K562 (cell line): Measurements from ENCODE around the gene ERBB4. TPM values are rescaled to one million over a fixed set of nuclear protein-coding genes. Genes with fewer than 3 reads are reported as not detected.

ENCODE experiments used
- ATAC-seq: fragments of 200-7000 bp; cut with Tn5 transposase; 3 replicates; pipeline ENCODE4 v1.9.1; 2020; ENCODE audit warnings: moderate library complexity
- BruUV-seq: library from RNA; stranded (reverse); fragments of 400-500 nt; replicated peaks from 2 replicates; lab custom pipeline; 2021; lab: Mats Ljungman, UMichigan
- CTCF ChIA-PET: fragments of 300-600 bp; formaldehyde crosslinking; extraction: SDS; loops from one replicate; lab custom pipeline; 2021; ENCODE audit warnings: low intra/inter-chr PET ratio; lab: Yijun Ruan, JAX
- POLR2A ChIA-PET: fragments of 300-600, 350-650 bp; sonication (Branson Sonifier 250); formaldehyde crosslinking; extraction: SDS; loops from one replicate; lab custom pipeline; 2021; ENCODE audit warnings: antibody characterized with exemption, inconsistent platforms; lab: Yijun Ruan, JAX
- DNase-seq, 4 experiments: peaks; one replicate each; pipeline versions ENCODE4 v3.0.0 to v3.0.0-alpha.2; 2011 to 2018; ENCODE audit warnings: low spot score in 3 of 4, mixed read lengths in 3 of 4; ENCODE audit errors: extremely low read depth in 1 of 4
- FAIRE-seq: peaks from 2 replicates; lab custom pipeline; 2011; peaks lifted over from hg19 to GRCh38; lab: Jason Lieb, UNC
- H2AFZ ChIP-seq: 2 replicates; pipeline ENCODE4 v1.6.0; 2011; ENCODE audit warnings: low read depth, low read length, control low read depth, inconsistent platforms
- H3K27ac ChIP-seq: fragments of 200-600 bp; 3 replicates; pipeline ENCODE4 v1.8.0; 2011; ENCODE audit warnings: low read depth, mild to moderate bottlenecking, control low read depth, inconsistent platforms, low read length, moderate library complexity, mixed read lengths; ENCODE audit errors: extremely low read depth
- H3K27me3 ChIP-seq, 2 experiments: fragments of 300-600 bp in 1 of 2; 2 replicates in 1 of 2; 3 replicates in 1 of 2; pipeline versions ENCODE4 v1.6.0 to v1.8.0; 2011; ENCODE audit warnings: inconsistent platforms in 2 of 2, low read length in 2 of 2, mild to moderate bottlenecking in 1 of 2, mixed read lengths in 1 of 2, moderate library complexity in 1 of 2; ENCODE audit not compliant: control insufficient read depth in 2 of 2, insufficient read depth in 2 of 2
- H3K36me3 ChIP-seq: fragments of 300-600 bp; 3 replicates; pipeline ENCODE4 v1.8.0; 2011; ENCODE audit warnings: mild to moderate bottlenecking, low read length, inconsistent platforms; ENCODE audit not compliant: control insufficient read depth, insufficient read depth
- H3K4me1 ChIP-seq, 2 experiments: fragments of 200-600 bp in 1 of 2; replicated peaks in 1 of 2; 2 replicates in 1 of 2; 3 replicates in 1 of 2; pipeline versions ENCODE4 v1.5.1 to v1.8.0; 2011; ENCODE audit warnings: inconsistent platforms in 2 of 2, low read length in 2 of 2, mild to moderate bottlenecking in 1 of 2, mixed read lengths in 1 of 2, moderate library complexity in 1 of 2; ENCODE audit not compliant: control insufficient read depth in 2 of 2, insufficient read depth in 2 of 2
- H3K4me2 ChIP-seq: 2 replicates; pipeline ENCODE4 v1.6.1; 2011; ENCODE audit warnings: low read length, control low read depth, inconsistent platforms, mixed read lengths; ENCODE audit not compliant: insufficient read depth
- H3K4me3 ChIP-seq: fragments of 200-600 bp; sonication (generic), shearing (Covaris generic); 2 replicates; pipeline ENCODE4 v1.5.1; 2016; ENCODE audit warnings: control low read depth, inconsistent platforms
- H3K79me2 ChIP-seq: fragments of 200-600 bp; 3 replicates; pipeline ENCODE4 v1.8.0; 2011; ENCODE audit warnings: low read length, inconsistent platforms; ENCODE audit not compliant: control insufficient read depth, insufficient read depth
- H3K9ac ChIP-seq, 2 experiments: 2 replicates each; pipeline versions ENCODE4 v1.6.0 to v1.6.1; 2011; ENCODE audit warnings: low read depth in 2 of 2, low read length in 2 of 2, control low read depth in 1 of 2, inconsistent platforms in 1 of 2, mild to moderate bottlenecking in 1 of 2, mixed read lengths in 1 of 2; ENCODE audit not compliant: insufficient read depth in 1 of 2
- H3K9me1 ChIP-seq: one replicate; pipeline ENCODE4 v1.6.0; 2011; ENCODE audit warnings: inconsistent platforms, mild to moderate bottlenecking, low read length, moderate library complexity; ENCODE audit not compliant: control insufficient read depth, insufficient read depth
- H3K9me3 ChIP-seq: replicated peaks from 2 replicates; pipeline ENCODE4 v1.5.1; 2011; ENCODE audit warnings: low read depth, low read length, inconsistent platforms; ENCODE audit not compliant: control insufficient read depth, insufficient read depth
- H4K20me1 ChIP-seq: replicated peaks from 2 replicates; pipeline ENCODE4 v1.6.1; 2011; ENCODE audit warnings: low read length, inconsistent platforms, mixed read lengths; ENCODE audit not compliant: control insufficient read depth, insufficient read depth
- CAMTA2 ChIP-seq: fragments of 250-450 bp; sonication (Bioruptor Pico); conservative IDR thresholded peaks from 2 replicates; pipeline ENCODE4 v1.5.1; 2022
- CREBBP ChIP-seq: IDR thresholded peaks from one replicate; pipeline ENCODE4 v1.6.1; 2012; ENCODE audit warnings: low read depth, mild to moderate bottlenecking, control low read depth, inconsistent platforms, low read length
- ERF ChIP-seq: fragments of 450-650 bp; formaldehyde crosslinking; IDR thresholded peaks from 2 replicates; pipeline ENCODE4 v1.4.0; 2020; ENCODE audit warnings: mild to moderate bottlenecking, mixed read lengths
- GMEB1 ChIP-seq: fragments of 250-450 bp; sonication (Bioruptor Pico); IDR thresholded peaks from 2 replicates; pipeline ENCODE4 v1.4.0; 2020; ENCODE audit warnings: mild to moderate bottlenecking
- ILK ChIP-seq: fragments of 450-650 bp; IDR thresholded peaks from 2 replicates; pipeline ENCODE4 v1.6.1; 2016; ENCODE audit warnings: missing genetic modification characterization, low read depth, mild to moderate bottlenecking, missing compliant biosample characterization, moderate library complexity, borderline replicate concordance
- MCM3 ChIP-seq: fragments of 450-650 bp; IDR thresholded peaks from 2 replicates; pipeline ENCODE4 v1.6.1; 2016
- NRF1 ChIP-seq, 2 experiments: fragments of 450-650 bp; IDR thresholded peaks in 1 of 2; conservative IDR thresholded peaks in 1 of 2; 2 replicates each; pipeline ENCODE4 v1.6.1; 2014; ENCODE audit warnings: mild to moderate bottlenecking in 2 of 2
- NUFIP1 ChIP-seq: fragments of 450-650 bp; IDR thresholded peaks from 2 replicates; pipeline ENCODE4 v1.6.1; 2018; ENCODE audit not compliant: partially characterized antibody
- RAD21 ChIP-seq, 2 experiments: fragments of 250-450 bp in 1 of 2; fragments of 450-650 bp in 1 of 2; sonication (Bioruptor Pico) in 1 of 2; formaldehyde crosslinking in 1 of 2; IDR thresholded peaks in 1 of 2; conservative IDR thresholded peaks in 1 of 2; 2 replicates each; pipeline versions ENCODE4 v1.4.0 to v1.8.0; 2020 to 2022; ENCODE audit warnings: mild to moderate bottlenecking in 2 of 2, moderate library complexity in 1 of 2
- XRCC4 ChIP-seq: IDR thresholded peaks from one replicate; pipeline ENCODE4 v1.6.1; 2011; ENCODE audit not compliant: insufficient read depth, insufficient read length; ENCODE audit errors: extremely low read depth
- WGBS: fragments of 100-300 bp; shearing (Covaris generic); methylation state at CpG from one replicate; pipeline ENCODE4 v1.1.6; 2016; ENCODE audit warnings: low coverage, mixed read lengths; ENCODE audit not compliant: insufficient coverage; ENCODE audit errors: missing lambda C conversion rate; 5-methylcytosine and 5-hydroxymethylcytosine counted together
- in situ Hi-C: fragments of 300-500 bp; cut with MboI; formaldehyde crosslinking; loops from 4 replicates; pipeline ENCODE4 v1.15.0; 2018; ENCODE audit warnings: inconsistent platforms, mixed read lengths
- intact Hi-C: fragments of 100-400 bp; cut with micrococcal nuclease; formaldehyde crosslinking; loops from 2 replicates; pipeline ENCODE4 v1.14.2; 2022
- polyA plus RNA-seq, 8 experiments: library from polyadenylated mRNA; depleted of rRNA in 4 of 8; stranded (reverse) in 5 of 8; unstranded in 3 of 8; fragments of >200 nt; fragmentation: Nextera tagmentation in 2 of 8; fragmentation: Illumina TruSeq in 1 of 8; extraction: Ambion mirVana in 2 of 8; extraction: Trizol in 1 of 8; gene quantifications; 2 replicates each; pipeline versions ENCODE4 v1.2.1 to v1.2.3, GENCODE V29; 2011 to 2014; ENCODE audit warnings: inconsistent platforms in 1 of 8, missing spikeins in 1 of 8
- total RNA-seq, 7 experiments: library from RNA; depleted of rRNA in 6 of 7; stranded (reverse); fragments of >200 nt in 6 of 7; fragmentation: Illumina TruSeq in 2 of 7; extraction: Trizol in 2 of 7; gene quantifications; 2 replicates each; pipeline versions ENCODE4 v1.2.1 to v1.2.3, GENCODE V29; 2011 to 2021; ENCODE audit warnings: low replicate concordance in 1 of 7

Gene ERBB4
- total and polyA plus RNA-seq, 9 of the 15 experiments (the other 6 are each of a cell fraction or from before 2014, with no cell fraction given), result not detected

GRCh38 chr2:211512806-211513205, 1025.8 kb downstream of the ERBB4 start:
- intact Hi-C loops (no loop called here), in situ Hi-C loops (no loop called here)
- Histone ChIP-seq H3K79me2 (no peaks in the 10 kb centered on the region), H3K27ac (no peak overlapping the region), H3K4me2 (no peak overlapping the region), H3K27me3 (no peaks in the 10 kb centered on the region), H3K36me3 (no peaks in the 10 kb centered on the region), H3K9me1 (no peaks in the 10 kb centered on the region), H3K4me1 (no peaks in the 10 kb centered on the region), H3K4me3 (no peak overlapping the region), H3K9ac (no peak overlapping the region), H3K9me3 (no peaks in the 10 kb centered on the region), H2AFZ (no peak overlapping the region)
- 0% methylated on average over 2 of the region's 3 CpGs for WGBS
- no TSS peak for BruUV-seq
- FAIRE-seq (no peak), ATAC-seq (no peak), DNase-seq (no peak)
- POLR2A ChIA-PET, result interaction anchor here (0.6 kb wide), 1 partner anchor 40 kb away, joined by 3 read pairs; no protein-coding TSS in a partner anchor
- CTCF ChIA-PET, result no interaction called here
- TF ChIP-seq RAD21 (CRISPR knock-in tag; conservative IDR thresholded peaks at IDR 0.05 in 1 of 2, IDR thresholded peaks at IDR 0.05 in 1 of 2) (no peak), ERF (CRISPR knock-in tag) (no peak), XRCC4 (no peak), CAMTA2 (CRISPR knock-in tag) (no peak), GMEB1 (CRISPR knock-in tag) (no peak), MCM3 (no peak), NRF1 (conservative IDR thresholded peaks at IDR 0.05 in 1 of 2, IDR thresholded peaks at IDR 0.05 in 1 of 2) (no peak), ILK (no peak), NUFIP1 (no peak), CREBBP (no peak)
- TF ChIP-seq, all 486 proteins: peak for 0
- no peaks in the 10 kb centered on the region for H4K20me1 ChIP-seq
